ENCODE measurements around the gene CASTOR1. TPM values are rescaled to one million over a fixed set of nuclear protein-coding genes. Genes with fewer than 3 reads are reported as not detected.

CASTOR1 gene
- total RNA-seq, 1 donor: 4.9 TPM

- DNase-seq (ENCODE audit: low read depth): no peak
- no peak overlapping the region for H3K4me3 ChIP-seq (ENCODE audit: low read depth, low read length)
- no peak for TF ChIP-seq CTCF (IDR thresholded peaks at IDR 0.05; ENCODE audit: insufficient read depth, low read length)
Measured at GRCh38 chr22:30265823-30266444, 23.4 kb downstream of the CASTOR1 start.

- no peak for DNase-seq (ENCODE audit: low read depth)
- no peak overlapping the region for H3K4me3 ChIP-seq (ENCODE audit: low read depth, low read length)
- no peak for TF ChIP-seq CTCF (IDR thresholded peaks at IDR 0.05; ENCODE audit: insufficient read depth, low read length)
Measured at GRCh38 chr22:30265131-30265720, 24.1 kb downstream of the CASTOR1 start.

GRCh38 chr22:30263883-30264282, 25.4 kb downstream of the CASTOR1 start:
- no peak overlapping the region for H3K4me3 ChIP-seq (ENCODE audit: low read depth, low read length)
- no peak for TF ChIP-seq CTCF (IDR thresholded peaks at IDR 0.05; ENCODE audit: insufficient read depth, low read length)
- DNase-seq (ENCODE audit: low read depth): no peak

GRCh38 chr22:30262917-30263741, 26.2 kb downstream of the CASTOR1 start:
- TF ChIP-seq CTCF (IDR thresholded peaks at IDR 0.05; ENCODE audit: insufficient read depth, low read length): peak; percentile 97
- H3K4me3 ChIP-seq (ENCODE audit: low read depth, low read length): peak overlapping the region; percentile 35
- DNase-seq (ENCODE audit: low read depth): peak; percentile 71

GRCh38 chr22:30262112-30262511, 27.2 kb downstream of the CASTOR1 start:
- no peak overlapping the region for H3K4me3 ChIP-seq (ENCODE audit: low read depth, low read length)
- TF ChIP-seq CTCF (IDR thresholded peaks at IDR 0.05; ENCODE audit: insufficient read depth, low read length): no peak
- no peak for DNase-seq (ENCODE audit: low read depth)

GRCh38 chr22:30261134-30261533, 28.2 kb downstream of the CASTOR1 start:
- H3K4me3 ChIP-seq (ENCODE audit: low read depth, low read length): no peak overlapping the region
- DNase-seq (ENCODE audit: low read depth): no peak
- TF ChIP-seq CTCF (IDR thresholded peaks at IDR 0.05; ENCODE audit: insufficient read depth, low read length): no peak
